GM18505 (cell line): ENCODE results near the gene IQCK.
"Not testable (repeated sequence)": the region's sequence is repeated elsewhere in the genome, so short reads cannot be mapped to it uniquely, and the experiment has no call there.

Experiments
- ATAC-seq: cut with Tn5 transposase; IDR thresholded peaks from one replicate; pipeline ENCODE4 v1.9.1; 2021; ENCODE audit not compliant: unreplicated experiment
- POLR2A ChIP-seq: IDR thresholded peaks from 4 replicates; pipeline ENCODE4 v1.6.1; 2011; ENCODE audit warnings: borderline replicate concordance; ENCODE audit not compliant: insufficient read depth, insufficient read length; ENCODE audit errors: extremely low read depth

IQCK gene

GRCh38 chr16:19717741-19718623 lies at the start of gene IQCK, which contains the start of gene KNOP1:
IQCK (plus strand) TSS chr16:19718271; CDS start chr16:19718307, 36 bp downstream.
KNOP1 (minus strand) TSS chr16:19718227; CDS start chr16:19715035, 3,192 bp downstream.
- TF ChIP-seq POLR2A = peak; percentile 72
- ATAC-seq = peak; percentile 94

- TF ChIP-seq POLR2A = no peak
- no peak for ATAC-seq
Observed at GRCh38 chr16:19672378-19672777, 45.7 kb upstream of the IQCK start.

GRCh38 chr16:19674485-19674884 lies 43.6 kb upstream of the IQCK start:
- TF ChIP-seq POLR2A = no peak
- ATAC-seq = no peak

GRCh38 chr16:19677402-19677801 lies 40.7 kb upstream of the IQCK start:
- no peak for TF ChIP-seq POLR2A
- no peak for ATAC-seq

GRCh38 chr16:19678804-19679203 lies 39.3 kb upstream of the IQCK start:
- TF ChIP-seq POLR2A = no peak
- ATAC-seq = no peak

GRCh38 chr16:19679281-19679680 lies 38.8 kb upstream of the IQCK start:
- ATAC-seq = not testable (repeated sequence)

GRCh38 chr16:19680881-19681340 lies 37.2 kb upstream of the IQCK start:
- TF ChIP-seq POLR2A = no peak
- no peak for ATAC-seq

- no peak for ATAC-seq
- TF ChIP-seq POLR2A = no peak
Observed at GRCh38 chr16:19681637-19682036, 36.4 kb upstream of the IQCK start.

- ATAC-seq = no peak
- TF ChIP-seq POLR2A = no peak
Observed at GRCh38 chr16:19683453-19684236, 34.4 kb upstream of the IQCK start.

GRCh38 chr16:19685176-19685575 lies 32.9 kb upstream of the IQCK start:
- ATAC-seq = no peak
- no peak for TF ChIP-seq POLR2A

GRCh38 chr16:19687279-19687678 lies 30.8 kb upstream of the IQCK start:
- TF ChIP-seq POLR2A = no peak
- ATAC-seq = no peak

- no peak for TF ChIP-seq POLR2A
- no peak for ATAC-seq
Observed at GRCh38 chr16:19688396-19689024, 29.6 kb upstream of the IQCK start.

GRCh38 chr16:19689342-19689741 lies 28.7 kb upstream of the IQCK start:
- TF ChIP-seq POLR2A = no peak
- ATAC-seq = no peak
